HEK293 (cell line): Measurements from ENCODE around the gene DDR2.

Experiments used
- CTCF ChIA-PET: fragments of 350-600 bp; formaldehyde crosslinking; extraction: SDS; loops from one replicate; lab custom pipeline; 2021; ENCODE audit warnings: antibody characterized with exemption; lab: Yijun Ruan, JAX
- POLR2A ChIA-PET: fragments of 300-600 bp; formaldehyde crosslinking; extraction: SDS; loops from one replicate; lab custom pipeline; 2020; ENCODE audit warnings: antibody characterized with exemption, inconsistent platforms; lab: Yijun Ruan, JAX
- H3K27ac ChIP-seq: fragments of 200-500 bp; sonication (Bioruptor generic); 2 replicates; pipeline ENCODE4 v1.5.1; 2014; ENCODE audit warnings: low read depth, low read length, control low read depth, inconsistent platforms; ENCODE audit errors: extremely low read depth
- H3K36me3 ChIP-seq, 2 experiments: fragments of 200-500 bp in 1 of 2; sonication (Bioruptor generic) in 1 of 2; 1 replicate in 1 of 2; 2 replicates in 1 of 2; pipeline ENCODE4 v1.5.1; 2014 to 2017; ENCODE audit warnings: inconsistent platforms in 2 of 2, low read length in 2 of 2; ENCODE audit not compliant: control insufficient read depth in 2 of 2, insufficient read depth in 1 of 2
- H3K4me1 ChIP-seq: fragments of 200-500 bp; sonication (Bioruptor generic); 2 replicates; pipeline ENCODE4 v1.5.1; 2014; ENCODE audit warnings: mild to moderate bottlenecking, low read length, inconsistent platforms; ENCODE audit not compliant: control insufficient read depth, insufficient read depth
- H3K4me3 ChIP-seq: 2 replicates; pipeline ENCODE4 v1.5.1; 2011; ENCODE audit warnings: low read depth, mild to moderate bottlenecking, control low read depth, low read length, moderate library complexity
- H3K9me3 ChIP-seq: fragments of 200-500 bp; sonication (Bioruptor generic); 2 replicates; pipeline ENCODE4 v1.5.1; 2014; ENCODE audit warnings: low read depth, low read length, inconsistent platforms; ENCODE audit not compliant: control insufficient read depth, insufficient read depth
- GLIS2 ChIP-seq: fragments of 450-650 bp; formaldehyde crosslinking; IDR thresholded peaks from 2 replicates; pipeline ENCODE4 v1.5.1; 2016; ENCODE audit warnings: missing biosample characterization, missing genetic modification characterization
- IKZF3 ChIP-seq: fragments of 450-650 bp; IDR thresholded peaks from 2 replicates; pipeline ENCODE4 v1.5.0; 2018; ENCODE audit warnings: missing biosample characterization, mild to moderate bottlenecking, missing genetic modification characterization, moderate library complexity
- TCF7L2 ChIP-seq: IDR thresholded peaks from 2 replicates; pipeline ENCODE4 v1.6.1; 2011; ENCODE audit warnings: low read depth, mild to moderate bottlenecking, inconsistent platforms, low read length, moderate library complexity, borderline replicate concordance
- ZEB2 ChIP-seq: fragments of 450-650 bp; formaldehyde crosslinking; IDR thresholded peaks from 2 replicates; pipeline ENCODE4 v1.5.1; 2016; ENCODE audit warnings: missing biosample characterization, missing genetic modification characterization
- ZNF114 ChIP-seq: fragments of 450-650 bp; formaldehyde crosslinking; IDR thresholded peaks from 2 replicates; pipeline ENCODE4 v1.5.0; 2017; ENCODE audit warnings: missing biosample characterization, missing genetic modification characterization
- ZNF16 ChIP-seq: fragments of 450-650 bp; formaldehyde crosslinking; IDR thresholded peaks from 2 replicates; pipeline ENCODE4 v1.5.1; 2016; ENCODE audit warnings: low read depth, missing biosample characterization, missing genetic modification characterization
- ZNF19 ChIP-seq: fragments of 450-650 bp; formaldehyde crosslinking; IDR thresholded peaks from 2 replicates; pipeline ENCODE4; 2016; ENCODE audit warnings: missing biosample characterization, missing genetic modification characterization, low read depth
- ZNF48 ChIP-seq: fragments of 450-650 bp; formaldehyde crosslinking; IDR thresholded peaks from 2 replicates; pipeline ENCODE4 v1.5.1; 2016; ENCODE audit warnings: missing biosample characterization, missing genetic modification characterization
- ZNF529 ChIP-seq: fragments of 450-650 bp; formaldehyde crosslinking; IDR thresholded peaks from 2 replicates; pipeline ENCODE4 v1.5.1; 2017; ENCODE audit warnings: missing genetic modification characterization, missing biosample characterization; ENCODE audit not compliant: insufficient replicate concordance
- ZNF530 ChIP-seq: fragments of 450-650 bp; formaldehyde crosslinking; IDR thresholded peaks from 2 replicates; pipeline ENCODE4 v1.5.1; 2016; ENCODE audit warnings: low read depth, missing biosample characterization, missing genetic modification characterization
- ZNF555 ChIP-seq: fragments of 450-650 bp; formaldehyde crosslinking; conservative IDR thresholded peaks from 2 replicates; pipeline ENCODE4 v1.5.1; 2017; ENCODE audit warnings: missing biosample characterization, mild to moderate bottlenecking, missing genetic modification characterization, inconsistent platforms
- ZNF600 ChIP-seq: fragments of 450-650 bp; formaldehyde crosslinking; IDR thresholded peaks from 2 replicates; pipeline ENCODE4 v1.5.1; 2016; ENCODE audit warnings: missing biosample characterization, missing genetic modification characterization
- ZNF670 ChIP-seq: fragments of 450-650 bp; formaldehyde crosslinking; IDR thresholded peaks from 2 replicates; pipeline ENCODE4 v1.5.1; 2016; ENCODE audit warnings: missing biosample characterization, missing genetic modification characterization, low read depth
- ZNF677 ChIP-seq: fragments of 450-650 bp; IDR thresholded peaks from 2 replicates; pipeline ENCODE4 v1.5.0; 2018; ENCODE audit warnings: missing biosample characterization, mild to moderate bottlenecking, missing genetic modification characterization, moderate library complexity
- ZNF768 ChIP-seq: fragments of 450-650 bp; formaldehyde crosslinking; IDR thresholded peaks from 2 replicates; pipeline ENCODE4 v1.5.1; 2018; ENCODE audit warnings: missing biosample characterization, mild to moderate bottlenecking, missing genetic modification characterization
- ZNF843 ChIP-seq: fragments of 450-650 bp; formaldehyde crosslinking; IDR thresholded peaks from 2 replicates; pipeline ENCODE4 v1.5.1; 2016; ENCODE audit warnings: missing biosample characterization, missing genetic modification characterization
- TF ChIP-seq, protein P1 (sequence below): fragments of 450-650 bp; formaldehyde crosslinking; conservative IDR thresholded peaks from 2 replicates; pipeline ENCODE4 v1.5.1; 2016; ENCODE audit warnings: low read depth, missing biosample characterization, missing genetic modification characterization
- TF ChIP-seq, protein P2 (sequence below): fragments of 450-650 bp; formaldehyde crosslinking; IDR thresholded peaks from 2 replicates; pipeline ENCODE4 v1.5.1; 2017; ENCODE audit warnings: missing biosample characterization, missing genetic modification characterization
- TF ChIP-seq, protein P3 (sequence below): fragments of 450-650 bp; formaldehyde crosslinking; IDR thresholded peaks from 2 replicates; pipeline ENCODE4 v1.5.1; 2016; ENCODE audit warnings: missing biosample characterization, missing genetic modification characterization
- TF ChIP-seq, protein P4 (sequence below): fragments of 450-650 bp; formaldehyde crosslinking; IDR thresholded peaks from 2 replicates; pipeline ENCODE4 v1.5.1; 2016; ENCODE audit warnings: missing biosample characterization, missing genetic modification characterization

Gene DDR2

DNA sequence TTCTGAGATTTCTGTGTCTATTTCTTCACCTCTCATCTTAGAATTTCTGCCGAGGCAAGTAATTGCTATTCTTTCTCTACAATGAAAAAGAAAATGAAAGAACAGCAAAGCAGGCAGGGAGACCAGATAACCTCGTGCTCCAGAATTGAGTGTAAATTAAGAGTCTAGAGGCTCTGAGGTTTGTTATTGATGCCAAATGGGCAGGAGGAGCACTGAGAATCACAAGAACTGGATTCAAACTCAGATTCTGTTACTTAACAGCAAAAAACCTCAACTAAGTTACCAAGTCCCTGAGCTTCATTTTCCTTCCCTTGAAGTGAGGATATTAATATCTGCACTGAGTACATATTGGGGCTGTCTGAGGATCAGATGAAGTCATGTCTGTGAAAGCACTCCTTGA lies 5.5 kb upstream of the DDR2 start:
- no peaks in the 10 kb centered on the region for H3K36me3 ChIP-seq
- ChIA-PET POLR2A (no interaction called here), CTCF (interaction anchor here (0.7 to 1.9 kb wide), 2 partner anchors 13 to 141 kb away, joined by 3 to 12 read pairs; no protein-coding TSS in a partner anchor)
- H3K4me1 ChIP-seq: peaks cover 2% of the 10 kb centered on the region; the same call in 1 of the 2 replicates
- TF ChIP-seq ZNF530 (tag by site-specific recombination) (no peak), ZNF19 (no peak), ZNF114 (no peak), ZNF555 (no peak), GLIS2 (no peak), ZNF677 (no peak), IKZF3 (tag by site-specific recombination) (no peak), ZNF768 (tag by site-specific recombination) (no peak), TCF7L2 (no peak), ZNF16 (tag by site-specific recombination) (no peak), ZNF670 (tag by site-specific recombination) (no peak), ZNF48 (tag by site-specific recombination) (no peak), ZNF843 (tag by site-specific recombination) (no peak), ZNF529 (tag by site-specific recombination) (no peak), ZNF600 (no peak), ZEB2 (no peak)
- TF ChIP-seq, protein P1, sequence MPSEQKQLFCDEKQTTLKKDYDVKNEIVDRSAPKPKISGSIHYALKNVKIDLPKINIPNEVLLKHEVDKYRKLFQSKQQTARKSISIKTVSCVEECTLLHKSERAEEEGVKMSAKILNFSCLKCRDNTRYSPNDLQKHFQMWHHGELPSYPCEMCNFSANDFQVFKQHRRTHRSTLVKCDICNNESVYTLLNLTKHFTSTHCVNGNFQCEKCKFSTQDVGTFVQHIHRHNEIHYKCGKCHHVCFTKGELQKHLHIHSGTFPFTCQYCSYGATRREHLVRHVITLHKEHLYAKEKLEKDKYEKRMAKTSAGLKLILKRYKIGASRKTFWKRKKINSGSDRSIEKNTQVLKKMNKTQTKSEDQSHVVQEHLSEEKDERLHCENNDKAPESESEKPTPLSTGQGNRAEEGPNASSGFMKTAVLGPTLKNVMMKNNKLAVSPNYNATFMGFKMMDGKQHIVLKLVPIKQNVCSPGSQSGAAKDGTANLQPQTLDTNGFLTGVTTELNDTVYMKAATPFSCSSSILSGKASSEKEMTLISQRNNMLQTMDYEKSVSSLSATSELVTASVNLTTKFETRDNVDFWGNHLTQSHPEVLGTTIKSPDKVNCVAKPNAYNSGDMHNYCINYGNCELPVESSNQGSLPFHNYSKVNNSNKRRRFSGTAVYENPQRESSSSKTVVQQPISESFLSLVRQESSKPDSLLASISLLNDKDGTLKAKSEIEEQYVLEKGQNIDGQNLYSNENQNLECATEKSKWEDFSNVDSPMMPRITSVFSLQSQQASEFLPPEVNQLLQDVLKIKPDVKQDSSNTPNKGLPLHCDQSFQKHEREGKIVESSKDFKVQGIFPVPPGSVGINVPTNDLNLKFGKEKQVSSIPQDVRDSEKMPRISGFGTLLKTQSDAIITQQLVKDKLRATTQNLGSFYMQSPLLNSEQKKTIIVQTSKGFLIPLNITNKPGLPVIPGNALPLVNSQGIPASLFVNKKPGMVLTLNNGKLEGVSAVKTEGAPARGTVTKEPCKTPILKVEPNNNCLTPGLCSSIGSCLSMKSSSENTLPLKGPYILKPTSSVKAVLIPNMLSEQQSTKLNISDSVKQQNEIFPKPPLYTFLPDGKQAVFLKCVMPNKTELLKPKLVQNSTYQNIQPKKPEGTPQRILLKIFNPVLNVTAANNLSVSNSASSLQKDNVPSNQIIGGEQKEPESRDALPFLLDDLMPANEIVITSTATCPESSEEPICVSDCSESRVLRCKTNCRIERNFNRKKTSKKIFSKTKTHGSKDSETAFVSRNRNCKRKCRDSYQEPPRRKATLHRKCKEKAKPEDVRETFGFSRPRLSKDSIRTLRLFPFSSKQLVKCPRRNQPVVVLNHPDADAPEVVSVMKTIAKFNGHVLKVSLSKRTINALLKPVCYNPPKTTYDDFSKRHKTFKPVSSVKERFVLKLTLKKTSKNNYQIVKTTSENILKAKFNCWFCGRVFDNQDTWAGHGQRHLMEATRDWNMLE: no peak
- TF ChIP-seq, protein P2, sequence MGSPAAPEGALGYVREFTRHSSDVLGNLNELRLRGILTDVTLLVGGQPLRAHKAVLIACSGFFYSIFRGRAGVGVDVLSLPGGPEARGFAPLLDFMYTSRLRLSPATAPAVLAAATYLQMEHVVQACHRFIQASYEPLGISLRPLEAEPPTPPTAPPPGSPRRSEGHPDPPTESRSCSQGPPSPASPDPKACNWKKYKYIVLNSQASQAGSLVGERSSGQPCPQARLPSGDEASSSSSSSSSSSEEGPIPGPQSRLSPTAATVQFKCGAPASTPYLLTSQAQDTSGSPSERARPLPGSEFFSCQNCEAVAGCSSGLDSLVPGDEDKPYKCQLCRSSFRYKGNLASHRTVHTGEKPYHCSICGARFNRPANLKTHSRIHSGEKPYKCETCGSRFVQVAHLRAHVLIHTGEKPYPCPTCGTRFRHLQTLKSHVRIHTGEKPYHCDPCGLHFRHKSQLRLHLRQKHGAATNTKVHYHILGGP: no peak
- TF ChIP-seq, protein P3, sequence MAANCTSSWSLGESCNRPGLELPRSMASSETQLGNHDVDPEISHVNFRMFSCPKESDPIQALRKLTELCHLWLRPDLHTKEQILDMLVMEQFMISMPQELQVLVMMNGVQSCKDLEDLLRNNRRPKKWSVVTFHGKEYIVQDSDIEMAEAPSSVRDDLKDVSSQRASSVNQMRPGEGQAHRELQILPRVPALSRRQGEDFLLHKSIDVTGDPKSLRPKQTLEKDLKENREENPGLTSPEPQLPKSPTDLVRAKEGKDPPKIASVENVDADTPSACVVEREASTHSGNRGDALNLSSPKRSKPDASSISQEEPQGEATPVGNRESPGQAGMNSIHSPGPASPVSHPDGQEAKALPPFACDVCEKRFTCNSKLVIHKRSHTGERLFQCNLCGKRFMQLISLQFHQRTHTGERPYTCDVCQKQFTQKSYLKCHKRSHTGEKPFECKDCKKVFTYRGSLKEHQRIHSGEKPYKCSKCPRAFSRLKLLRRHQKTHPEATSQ (tag by site-specific recombination): no peak
- TF ChIP-seq, protein P4, sequence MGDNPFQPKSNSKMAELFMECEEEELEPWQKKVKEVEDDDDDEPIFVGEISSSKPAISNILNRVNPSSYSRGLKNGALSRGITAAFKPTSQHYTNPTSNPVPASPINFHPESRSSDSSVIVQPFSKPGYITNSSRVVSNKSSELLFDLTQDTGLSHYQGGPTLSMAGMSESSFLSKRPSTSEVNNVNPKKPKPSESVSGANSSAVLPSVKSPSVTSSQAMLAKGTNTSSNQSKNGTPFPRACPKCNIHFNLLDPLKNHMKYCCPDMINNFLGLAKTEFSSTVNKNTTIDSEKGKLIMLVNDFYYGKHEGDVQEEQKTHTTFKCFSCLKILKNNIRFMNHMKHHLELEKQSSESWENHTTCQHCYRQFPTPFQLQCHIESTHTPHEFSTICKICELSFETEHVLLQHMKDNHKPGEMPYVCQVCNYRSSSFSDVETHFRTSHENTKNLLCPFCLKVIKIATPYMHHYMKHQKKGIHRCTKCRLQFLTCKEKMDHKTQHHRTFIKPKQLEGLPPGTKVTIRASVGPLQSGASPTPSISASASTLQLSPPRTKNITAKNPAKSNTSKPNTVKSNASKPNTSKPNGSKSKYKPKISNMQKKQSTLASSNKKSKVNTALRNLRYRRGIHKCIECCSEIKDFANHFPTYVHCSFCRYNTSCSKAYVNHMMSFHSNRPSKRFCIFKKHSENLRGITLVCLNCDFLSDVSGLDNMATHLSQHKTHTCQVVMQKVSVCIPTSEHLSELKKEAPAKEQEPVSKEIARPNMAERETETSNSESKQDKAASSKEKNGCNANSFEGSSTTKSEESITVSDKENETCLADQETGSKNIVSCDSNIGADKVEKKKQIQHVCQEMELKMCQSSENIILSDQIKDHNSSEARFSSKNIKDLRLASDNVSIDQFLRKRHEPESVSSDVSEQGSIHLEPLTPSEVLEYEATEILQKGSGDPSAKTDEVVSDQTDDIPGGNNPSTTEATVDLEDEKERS (tag by site-specific recombination): no peak
- no peak overlapping the region for H3K27ac ChIP-seq
- no peak overlapping the region for H3K4me3 ChIP-seq
- H3K9me3 ChIP-seq: no peaks in the 10 kb centered on the region
